ENCODE measurements around the gene ATP9B. TPM values are rescaled to one million over a fixed set of nuclear protein-coding genes. Genes with fewer than 3 reads are reported as not detected.

Gene ATP9B
- total and polyA plus RNA-seq, 4 donors: 12.6 to 77.0 (median 29.9) TPM

- H3K27me3 ChIP-seq (ENCODE audit: control insufficient read depth in 3 of 3, insufficient read depth in 3 of 3, low read length in 2 of 3): peaks cover 0 to 26% (median 16%) of the 10 kb centered on the region in 3 donors
- no peaks in the 10 kb centered on the region for H3K36me3 ChIP-seq (ENCODE audit: control insufficient read depth in 4 of 4, insufficient read depth in 4 of 4, low read length in 4 of 4)
- no peak for TF ChIP-seq CTCF (IDR thresholded peaks at IDR 0.05; ENCODE audit: control extremely low read depth, extremely low read depth)
- 90 to 92% methylated on average over 32 of the region's 32 CpGs for WGBS, 2 donors
- H3K4me1 ChIP-seq (ENCODE audit: control insufficient read depth in 5 of 5, insufficient read depth in 5 of 5, low read length in 5 of 5): peaks cover 0 to 17% (median 6%) of the 10 kb centered on the region in 5 donors
- no peak overlapping the region for H3K9ac ChIP-seq (ENCODE audit: insufficient read depth in 1 of 2, low read length in 2 of 2)
- H3K27ac ChIP-seq (ENCODE audit: low read depth in 1 of 2, low read length in 1 of 2): peak overlapping the region in 1 of 2 donors; percentile 30
- no peaks in the 10 kb centered on the region for H3K9me3 ChIP-seq (ENCODE audit: control insufficient read depth in 4 of 4, insufficient read depth in 3 of 4, low read length in 3 of 4)
- ATAC-seq (ENCODE audit: insufficient read depth, low FRiP score) (no peak), DNase-seq (no peak)
- H3K4me3 ChIP-seq: no peak overlapping the region
Measured at GRCh38 chr18:79401494-79402208, 332.5 kb downstream of the ATP9B start.

GRCh38 chr18:79402209-79402576 is 333.0 kb downstream of the ATP9B start:
- Histone ChIP-seq H3K9me3 (ENCODE audit: control insufficient read depth in 4 of 4, insufficient read depth in 3 of 4, low read length in 3 of 4) (no peaks in the 10 kb centered on the region), H3K27ac (ENCODE audit: low read depth in 1 of 2, low read length in 1 of 2) (peak overlapping the region in 1 of 2 donors; percentile 30), H3K4me3 (no peak overlapping the region), H3K36me3 (ENCODE audit: control insufficient read depth in 4 of 4, insufficient read depth in 4 of 4, low read length in 4 of 4) (no peaks in the 10 kb centered on the region), H3K4me1 (ENCODE audit: control insufficient read depth in 5 of 5, insufficient read depth in 5 of 5, low read length in 5 of 5) (peaks cover 0 to 19% (median 6%) of the 10 kb centered on the region in 5 donors), H3K9ac (ENCODE audit: insufficient read depth in 1 of 2, low read length in 2 of 2) (no peak overlapping the region), H3K27me3 (ENCODE audit: control insufficient read depth in 3 of 3, insufficient read depth in 3 of 3, low read length in 2 of 3) (peaks cover 0 to 21% (median 13%) of the 10 kb centered on the region in 3 donors)
- whole genome bisulfite sequencing, 2 donors: 93 to 94% methylated on average over 16 of the region's 16 CpGs
- ATAC-seq (ENCODE audit: insufficient read depth, low FRiP score) (no peak), DNase-seq (no peak)
- TF ChIP-seq CTCF (IDR thresholded peaks at IDR 0.05; ENCODE audit: control extremely low read depth, extremely low read depth): no peak

- Histone ChIP-seq H3K27ac (ENCODE audit: low read depth in 1 of 2, low read length in 1 of 2) (peak overlapping the region in 1 of 2 donors; percentile 81), H3K9me3 (ENCODE audit: control insufficient read depth in 4 of 4, insufficient read depth in 3 of 4, low read length in 3 of 4) (no peaks in the 10 kb centered on the region), H3K4me1 (ENCODE audit: control insufficient read depth in 5 of 5, insufficient read depth in 5 of 5, low read length in 5 of 5) (peaks cover 0 to 19% (median 6%) of the 10 kb centered on the region in 5 donors), H3K27me3 (ENCODE audit: control insufficient read depth in 3 of 3, insufficient read depth in 3 of 3, low read length in 2 of 3) (peaks cover 0 to 11% (median 4%) of the 10 kb centered on the region in 3 donors), H3K36me3 (ENCODE audit: control insufficient read depth in 4 of 4, insufficient read depth in 4 of 4, low read length in 4 of 4) (no peaks in the 10 kb centered on the region), H3K4me3 (no peak overlapping the region), H3K9ac (ENCODE audit: insufficient read depth in 1 of 2, low read length in 2 of 2) (no peak overlapping the region)
- no peak for DNase-seq
- 20 to 36% methylated on average over 27 of the region's 27 CpGs for WGBS, 2 donors
- TF ChIP-seq CTCF (IDR thresholded peaks at IDR 0.05; ENCODE audit: control extremely low read depth, extremely low read depth): no peak
- ATAC-seq (ENCODE audit: insufficient read depth, low FRiP score): peak; percentile 27
Measured at GRCh38 chr18:79402977-79403722, 334.0 kb downstream of the ATP9B start.

Data from lung (tissue), 12 donors.